ENCODE measurements around the gene THBS1.

THBS1 gene

DNA sequence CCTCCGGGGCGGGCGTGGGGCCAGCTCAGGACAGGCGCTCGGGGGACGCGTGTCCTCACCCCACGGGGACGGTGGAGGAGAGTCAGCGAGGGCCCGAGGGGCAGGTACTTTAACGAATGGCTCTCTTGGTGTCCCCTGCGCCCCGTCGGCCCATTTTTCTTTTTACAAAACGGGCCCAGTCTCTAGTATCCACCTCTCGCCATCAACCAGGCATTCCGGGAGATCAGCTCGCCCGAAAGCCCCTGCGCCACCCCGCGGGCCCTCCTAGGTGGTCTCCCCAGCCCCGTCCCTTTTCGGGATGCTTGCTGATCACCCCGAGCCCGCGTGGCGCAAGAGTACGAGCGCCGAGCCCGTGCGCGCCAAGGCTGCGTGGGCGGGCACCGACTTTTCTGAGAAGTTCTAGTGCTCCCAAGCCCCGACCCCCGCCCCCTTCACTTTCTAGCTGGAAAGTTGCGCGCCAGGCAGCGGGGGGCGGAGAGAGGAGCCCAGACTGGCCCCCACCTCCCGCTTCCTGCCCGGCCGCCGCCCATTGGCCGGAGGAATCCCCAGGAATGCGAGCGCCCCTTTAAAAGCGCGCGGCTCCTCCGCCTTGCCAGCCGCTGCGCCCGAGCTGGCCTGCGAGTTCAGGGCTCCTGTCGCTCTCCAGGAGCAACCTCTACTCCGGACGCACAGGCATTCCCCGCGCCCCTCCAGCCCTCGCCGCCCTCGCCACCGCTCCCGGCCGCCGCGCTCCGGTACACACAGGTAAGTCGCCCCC is at the start of gene THBS1:
TSS of gene THBS1 (plus strand) at position 595 of the 757 bp plus-strand sequence. CDS start 779 bp downstream, outside the sequence.
- no peak for DNase-seq

DNA sequence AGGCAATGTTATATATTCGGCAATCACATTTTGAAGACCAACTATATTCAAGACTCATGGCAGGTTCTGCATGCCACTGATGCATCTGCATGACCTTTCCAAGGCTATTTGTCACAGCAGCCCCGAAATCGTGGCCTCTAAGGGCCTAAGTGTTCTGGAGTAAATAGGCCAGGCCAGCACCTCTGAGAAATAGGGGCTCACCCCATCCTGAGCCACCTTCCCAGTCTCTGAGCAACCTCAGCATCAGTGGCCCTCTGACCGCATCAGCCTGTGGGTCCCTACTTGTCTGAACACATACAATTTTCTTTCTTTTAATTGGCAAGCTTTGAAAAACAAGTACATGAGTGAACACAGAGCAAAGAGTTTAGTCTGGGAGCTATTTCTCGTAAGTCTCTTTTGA is 45.9 kb upstream of the THBS1 start:
- no peak for DNase-seq

DNA sequence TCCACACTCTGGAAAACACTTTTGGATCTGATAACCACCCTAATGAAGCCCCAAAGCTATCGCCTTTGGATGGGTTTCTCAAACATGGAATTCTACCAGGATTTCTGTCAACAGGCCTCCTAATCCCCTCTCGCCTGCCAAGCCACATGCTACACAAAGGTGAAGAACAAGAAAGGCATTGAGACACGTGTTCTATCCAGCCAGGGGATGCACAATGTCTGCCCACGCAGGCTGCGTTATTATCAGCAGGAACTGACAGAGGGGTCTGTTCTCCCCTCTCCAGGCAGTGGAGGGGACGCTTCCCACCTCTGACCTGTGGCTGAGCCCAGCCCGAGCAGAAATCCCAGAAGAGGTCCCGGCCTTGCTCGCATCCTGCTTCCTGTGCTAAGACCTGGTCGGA is 45.4 kb upstream of the THBS1 start:
- DNase-seq: no peak

DNA sequence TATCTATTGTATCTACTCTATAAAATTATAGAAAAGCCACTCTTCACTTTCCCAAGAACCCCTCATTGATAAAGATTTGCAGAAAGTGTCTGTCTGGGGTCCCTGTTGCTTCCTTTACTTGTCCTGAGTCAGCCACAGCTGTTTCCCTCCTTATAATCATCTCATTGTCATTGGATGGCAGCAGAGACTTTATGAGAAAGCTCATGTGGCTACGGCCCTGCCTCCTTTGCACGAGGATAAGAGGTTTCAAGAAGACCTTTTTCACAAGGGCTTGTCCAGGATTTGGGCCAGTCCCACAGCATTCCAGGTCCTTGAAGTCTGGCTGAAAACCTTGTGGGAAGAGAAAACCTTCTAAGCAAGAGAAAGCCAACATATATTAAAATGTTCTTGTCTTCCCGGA is 41.9 kb upstream of the THBS1 start:
- no peak for DNase-seq

DNA sequence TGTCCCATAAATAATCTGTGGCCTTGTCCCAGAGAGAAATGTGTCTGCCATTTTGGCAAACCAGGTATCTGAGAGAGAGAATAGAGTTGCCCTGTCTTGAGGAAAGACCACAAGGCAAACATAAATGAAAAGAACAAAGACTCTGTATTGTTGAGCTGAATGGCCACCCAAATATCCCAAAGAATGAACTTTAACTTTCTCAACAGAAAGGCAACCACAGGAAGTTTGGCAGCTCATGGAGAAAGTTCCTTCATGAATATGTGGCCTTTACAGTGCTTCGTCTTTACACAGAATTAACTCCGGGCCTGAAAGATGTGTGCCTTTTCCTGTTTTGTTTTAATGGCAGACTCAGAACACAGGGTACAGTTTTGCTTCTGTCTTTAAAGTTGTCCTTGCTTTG is 41.4 kb upstream of the THBS1 start:
- DNase-seq: no peak

DNA sequence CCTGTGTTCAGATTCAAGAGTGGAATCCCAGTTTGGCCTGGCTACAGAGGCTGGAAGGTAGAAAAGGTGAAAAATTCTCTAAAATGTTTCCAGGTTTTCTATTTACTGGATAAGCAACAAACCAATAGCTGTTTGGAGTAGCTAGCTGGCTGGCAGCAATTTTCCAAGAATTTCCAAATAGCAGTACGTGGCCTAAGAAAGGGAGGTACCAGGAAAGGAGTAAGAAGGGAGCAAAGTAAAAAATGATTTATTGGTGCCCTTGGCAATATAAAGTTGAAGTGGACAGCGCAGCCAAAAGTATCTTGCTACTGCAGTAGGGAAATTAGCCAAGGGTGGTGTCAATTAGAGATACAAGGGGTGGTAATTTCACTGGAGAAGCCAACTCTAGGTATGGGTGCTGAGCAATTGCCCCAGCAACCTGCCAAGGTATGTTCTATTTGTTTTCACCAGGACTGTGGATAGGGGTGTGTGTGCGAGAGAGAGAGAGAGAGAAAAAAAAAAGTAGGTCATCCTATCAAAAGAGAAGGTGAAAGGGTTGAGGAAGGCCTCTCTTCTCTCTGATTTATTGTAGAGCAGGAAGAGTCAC is 40.8 kb upstream of the THBS1 start:
- no peak for DNase-seq

DNA sequence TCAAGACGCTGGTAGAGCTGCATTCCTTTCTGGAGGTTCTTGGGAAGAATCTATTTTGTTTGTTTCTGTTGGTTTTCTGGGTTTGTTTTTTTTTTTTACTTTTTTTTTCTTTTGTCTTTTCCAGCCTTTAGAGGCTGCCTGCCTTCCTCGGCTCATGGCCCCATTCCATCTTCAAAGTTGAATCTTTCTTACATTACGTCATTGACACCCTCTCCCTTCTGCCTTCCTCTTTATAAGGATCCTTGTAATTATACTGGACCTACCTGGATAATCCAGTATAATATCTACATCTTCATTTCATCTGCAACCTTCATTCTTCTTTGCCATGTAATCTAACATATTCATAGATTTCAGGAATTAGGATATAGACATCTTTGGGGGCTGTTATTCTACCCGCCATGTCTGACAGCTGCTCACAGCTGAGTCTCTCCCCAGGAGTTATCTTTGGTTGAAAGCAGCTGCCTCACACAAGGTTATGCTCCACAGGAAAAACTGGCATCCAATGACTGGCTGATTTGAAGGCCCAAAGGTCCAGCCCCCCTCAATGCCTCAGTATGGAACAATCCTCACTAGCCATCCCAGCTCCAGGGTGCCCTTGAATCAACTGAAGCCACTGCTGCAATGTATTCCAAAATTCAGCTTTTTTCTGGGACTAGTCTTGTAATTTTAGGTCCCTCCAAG is 38.4 kb upstream of the THBS1 start:
- DNase-seq: no peak

DNA sequence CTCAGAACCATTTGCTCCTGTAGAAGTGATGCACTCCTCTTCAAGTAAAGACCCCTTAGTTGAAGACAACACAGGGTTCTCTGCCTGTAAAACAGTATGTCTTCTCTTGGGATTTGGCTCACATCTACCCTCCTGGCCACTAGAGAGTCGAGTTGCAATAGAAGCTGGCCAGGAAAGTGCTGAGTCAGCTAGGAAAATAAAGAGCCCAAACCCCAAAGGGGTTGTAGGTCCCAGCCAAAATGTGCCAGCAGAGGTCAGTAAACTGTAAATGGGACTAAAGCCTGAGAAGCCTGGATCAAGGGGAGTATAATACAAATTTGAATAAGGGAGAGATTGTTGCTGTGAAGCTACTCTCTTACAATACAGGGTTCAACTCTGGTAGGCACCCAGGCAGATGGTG is 37.2 kb upstream of the THBS1 start:
- DNase-seq: no peak

DNA sequence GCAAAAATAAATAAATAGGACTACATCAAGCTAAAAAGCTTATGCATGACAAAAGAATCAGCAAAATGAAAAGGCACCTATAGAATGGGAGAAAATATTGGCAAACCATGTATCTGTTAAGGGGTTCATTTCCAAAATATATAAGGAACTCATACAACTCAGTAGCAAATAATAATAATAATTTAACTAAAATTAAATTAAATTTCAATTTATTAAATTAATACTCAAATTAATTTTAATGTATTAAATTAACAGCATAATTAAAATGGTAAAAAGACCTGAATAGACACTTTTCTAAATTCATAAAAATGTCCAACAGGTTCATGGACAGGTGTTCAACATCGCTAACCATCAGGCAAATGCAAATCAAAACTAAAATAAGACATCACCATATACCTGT is 34.0 kb upstream of the THBS1 start:
- DNase-seq: no peak

DNA sequence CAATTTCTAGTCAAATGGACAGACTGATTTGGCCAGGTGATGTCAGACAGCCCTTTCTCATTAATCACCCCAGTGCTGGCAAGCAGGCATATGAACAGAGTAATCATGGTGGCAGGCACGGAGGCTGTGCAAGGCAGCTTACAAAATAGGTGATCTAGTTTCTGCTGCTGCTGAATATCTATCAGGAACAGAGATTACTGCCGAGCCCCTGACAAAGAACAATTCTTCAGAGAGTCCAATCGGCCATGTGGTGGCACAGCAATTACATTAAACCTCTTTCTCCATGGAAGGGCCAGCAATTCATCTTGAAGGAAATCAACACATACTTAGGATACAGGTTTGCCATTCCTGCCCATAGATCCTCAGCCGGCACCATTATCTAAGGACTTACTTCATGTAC is 32.3 kb upstream of the THBS1 start:
- no peak for DNase-seq

DNA sequence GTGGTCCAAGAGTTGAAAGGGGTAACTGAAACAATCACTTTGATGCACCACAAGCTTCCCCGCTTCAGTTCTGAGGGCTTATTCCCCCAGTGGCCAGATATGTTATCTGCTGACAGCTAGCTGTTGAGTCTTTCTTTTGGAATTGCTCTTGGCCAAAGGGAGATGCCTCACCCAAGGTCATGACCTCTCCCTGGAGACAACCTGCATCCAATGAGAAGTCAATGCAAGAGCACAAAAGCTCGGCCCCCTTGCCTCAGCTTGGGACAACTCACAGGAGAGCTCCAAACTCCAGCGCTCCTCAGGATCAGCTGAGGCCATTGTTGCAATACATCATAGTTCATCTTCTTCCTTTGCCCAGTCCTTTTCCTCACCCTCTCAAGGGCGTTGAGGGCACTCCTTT is 31.0 kb upstream of the THBS1 start:
- no peak for DNase-seq

DNA sequence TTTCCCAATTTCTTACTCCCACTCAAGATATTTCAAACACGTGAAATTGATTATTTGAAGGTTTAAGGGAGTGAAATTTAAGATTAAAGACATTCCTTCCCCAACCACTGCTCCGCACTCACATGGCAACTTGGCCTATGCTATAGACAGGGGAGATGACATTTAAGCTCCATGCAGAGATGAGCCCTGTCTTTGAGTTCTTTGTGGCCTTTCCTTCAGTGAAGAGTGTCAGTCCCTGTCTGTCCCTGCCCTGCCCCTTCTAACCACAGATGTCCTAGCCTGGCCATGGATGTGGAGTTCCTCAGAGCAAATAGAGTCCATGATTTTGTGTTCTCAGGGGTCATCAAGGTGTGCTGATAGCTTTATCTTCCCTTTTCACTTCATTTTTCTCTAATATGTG is 29.4 kb upstream of the THBS1 start:
- no peak for DNase-seq

DNA sequence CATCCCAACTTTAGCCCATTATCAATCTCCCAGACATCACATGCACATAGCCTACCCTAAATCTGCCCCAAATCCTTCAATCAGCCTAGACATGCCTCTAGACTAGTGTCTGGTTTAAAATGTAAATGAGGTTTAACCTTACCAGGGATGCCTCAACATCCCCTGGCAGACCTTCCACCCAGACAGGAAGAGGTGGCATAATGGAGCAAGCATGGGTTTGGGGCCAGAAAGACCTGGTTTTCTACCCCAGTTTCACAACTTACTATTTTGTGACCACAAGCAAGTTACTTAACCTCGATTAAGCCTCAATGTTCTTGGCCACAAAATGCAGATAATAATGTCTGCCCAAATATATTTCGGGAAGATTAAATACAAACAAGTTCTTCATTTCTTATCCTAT is 28.3 kb upstream of the THBS1 start:
- DNase-seq: no peak

DNA sequence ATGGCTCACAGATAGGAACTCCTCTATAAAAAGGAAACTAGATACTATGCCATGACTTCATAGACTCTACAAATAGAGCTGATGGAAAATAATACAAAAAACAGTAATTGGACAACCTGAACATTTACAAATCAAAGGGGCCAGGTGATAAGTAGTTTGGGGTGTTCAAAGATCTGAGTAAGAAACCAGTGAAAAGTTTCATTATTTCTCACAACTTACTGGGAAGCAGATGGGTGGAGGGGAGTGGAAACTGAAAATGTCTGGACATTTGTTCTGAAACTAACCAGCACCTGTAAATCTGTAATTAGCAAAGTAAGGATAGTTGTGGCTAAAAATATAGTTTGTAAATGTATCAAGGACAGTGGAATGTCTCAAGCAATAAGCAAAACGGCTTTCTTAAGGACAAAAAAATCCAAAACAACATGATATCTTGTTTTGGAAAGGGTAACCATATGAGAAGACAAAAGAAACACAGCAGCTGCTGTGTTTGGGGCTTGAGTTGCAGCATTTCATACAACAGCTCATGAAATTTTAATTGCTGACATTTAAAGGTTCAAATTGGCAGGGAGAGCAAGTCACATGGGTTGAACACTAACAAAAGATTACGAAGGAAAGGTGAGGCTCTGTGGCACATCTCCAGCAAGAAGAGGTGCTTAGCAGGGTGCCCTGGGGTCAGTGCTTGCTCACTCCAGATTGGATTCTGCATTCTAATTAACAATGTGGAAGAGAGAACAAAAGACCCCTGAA is 26.8 kb upstream of the THBS1 start:
- no peak for DNase-seq

DNA sequence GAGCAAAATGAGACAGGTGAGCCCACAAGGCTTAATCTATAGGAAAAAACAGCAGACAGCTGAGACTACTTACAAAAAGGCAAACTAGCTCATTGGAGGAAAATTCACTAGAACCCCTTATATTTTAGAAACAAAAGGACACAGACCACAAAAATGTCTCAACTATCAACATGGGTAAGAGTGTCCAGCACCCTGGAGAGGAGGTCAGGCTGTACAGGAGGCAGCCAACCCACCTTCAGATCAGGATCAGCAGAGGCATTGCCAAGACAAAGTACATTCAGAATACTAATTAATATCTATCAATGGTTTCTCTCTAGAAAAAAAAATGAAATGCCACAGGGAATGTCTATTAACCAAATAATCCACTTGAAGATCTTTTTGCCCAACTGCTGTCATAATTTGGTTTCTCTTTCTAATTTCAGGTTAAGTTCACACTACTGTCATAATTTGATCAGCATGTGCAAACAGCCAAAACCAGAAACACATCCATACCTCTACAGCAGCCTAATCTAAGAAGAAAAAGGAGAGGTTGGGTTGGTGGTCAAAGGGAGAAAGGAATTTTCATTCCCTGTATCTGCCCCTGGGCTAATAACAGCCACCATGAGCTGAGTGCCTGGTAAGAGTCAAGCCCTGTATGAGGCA is 26.0 kb upstream of the THBS1 start:
- DNase-seq: no peak

DNA sequence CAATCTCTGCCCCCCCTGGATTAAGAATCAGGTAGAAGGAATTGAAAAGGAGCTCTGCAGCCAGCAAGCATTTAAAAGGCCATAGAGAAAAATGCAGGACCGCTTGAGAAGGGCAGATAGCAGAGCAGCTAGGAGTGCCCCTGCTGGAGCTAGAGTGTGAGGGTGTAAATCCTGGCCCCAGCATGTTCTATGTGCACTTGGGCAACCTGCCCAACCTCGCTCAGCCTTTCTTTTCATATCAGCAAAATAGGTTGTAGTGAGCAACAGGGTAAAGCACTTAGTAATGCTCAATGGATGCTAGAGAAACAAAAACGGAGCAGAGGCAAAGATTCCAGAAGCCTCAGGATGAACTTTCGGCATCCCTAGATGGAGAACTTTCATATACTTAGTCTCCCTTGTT is 25.0 kb upstream of the THBS1 start:
- DNase-seq: no peak

DNA sequence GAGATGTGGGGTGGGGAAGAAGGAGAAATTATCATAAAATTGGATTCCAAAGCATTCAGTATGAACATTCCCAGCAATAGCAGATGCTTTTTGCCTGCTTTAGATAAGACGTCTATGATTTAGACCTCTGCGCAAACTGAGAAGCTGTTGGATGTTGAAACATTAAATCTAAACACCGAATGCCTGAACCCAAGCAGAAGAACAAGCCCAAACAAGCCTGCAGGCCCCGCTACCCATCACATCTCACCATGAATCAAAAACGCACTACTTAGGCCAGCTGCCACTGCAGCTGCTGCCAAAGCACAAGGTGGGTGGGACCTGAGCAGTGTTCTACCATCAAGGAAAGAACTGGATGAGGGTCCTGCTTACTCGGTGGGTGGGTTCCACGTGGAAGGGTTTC is 24.4 kb upstream of the THBS1 start:
- DNase-seq: no peak

DNA sequence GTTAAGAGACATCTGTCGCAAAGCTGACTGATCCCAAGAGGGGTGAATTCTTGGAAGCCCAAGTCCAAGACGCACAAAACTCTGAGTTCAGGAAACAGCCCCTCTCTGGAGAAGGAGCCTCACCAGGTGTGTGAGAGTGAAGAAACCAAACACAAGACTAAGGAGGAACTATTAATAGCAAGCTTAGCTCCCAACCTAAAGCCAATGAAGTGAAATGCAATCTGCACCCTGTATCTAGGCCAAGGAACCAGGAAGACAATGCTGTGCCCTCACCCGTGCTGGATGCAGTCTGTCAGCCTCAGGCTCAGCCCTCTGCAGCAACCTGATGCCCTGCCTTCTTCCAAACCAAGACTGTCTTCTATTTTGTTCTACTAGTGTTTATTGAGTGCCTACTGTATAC is 22.5 kb upstream of the THBS1 start:
- DNase-seq: no peak

DNA sequence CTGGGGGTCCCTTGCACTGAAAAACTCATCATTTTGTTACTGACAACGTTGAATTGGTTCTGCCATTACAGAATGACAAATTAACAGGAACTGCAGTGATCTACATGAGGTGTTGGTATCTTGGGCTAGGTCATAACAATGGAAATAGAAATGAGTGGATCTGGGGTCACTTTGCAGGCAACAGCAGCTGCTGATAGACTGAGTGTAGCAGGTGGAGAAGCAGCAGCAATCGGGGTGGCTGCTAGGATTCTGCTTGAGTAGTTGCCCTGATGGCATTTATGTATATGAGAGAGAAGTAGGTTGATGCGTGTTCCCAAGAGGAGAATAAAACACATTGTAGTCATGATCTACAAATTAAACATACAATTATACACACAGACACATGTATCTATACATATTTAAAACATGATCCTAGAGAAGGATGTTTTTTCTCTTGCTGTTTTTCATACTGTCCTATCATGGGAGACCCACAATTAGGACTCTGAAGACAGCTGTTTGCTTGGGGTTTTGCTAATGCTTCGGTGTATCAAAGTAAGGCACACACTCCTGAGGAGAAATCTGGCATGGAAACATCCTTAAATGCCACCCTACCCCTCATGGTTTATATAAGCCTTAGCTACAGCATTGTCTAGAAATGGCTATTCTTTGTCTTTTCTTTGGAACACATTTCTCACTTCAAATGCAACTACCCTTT is 15.8 kb upstream of the THBS1 start:
- DNase-seq: no peak

DNA sequence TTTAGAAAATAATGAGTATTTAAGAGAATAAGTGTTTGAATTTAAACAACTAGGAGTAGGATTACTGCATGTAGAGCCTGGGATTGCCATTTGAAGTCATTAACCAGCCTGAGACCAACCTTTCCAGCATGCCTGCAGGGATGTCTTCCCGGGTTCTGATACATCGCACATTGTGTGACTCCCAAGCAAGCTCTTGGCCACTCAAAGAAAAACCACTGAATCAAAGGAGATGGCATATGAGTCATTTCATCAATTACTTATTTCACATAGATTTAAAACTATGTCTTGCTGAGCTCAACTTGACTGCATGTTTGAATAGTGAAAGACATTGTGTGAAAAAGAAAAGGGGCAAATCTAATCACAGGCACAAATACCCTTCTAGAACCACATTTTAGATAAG is 15.0 kb upstream of the THBS1 start:
- no peak for DNase-seq

DNA sequence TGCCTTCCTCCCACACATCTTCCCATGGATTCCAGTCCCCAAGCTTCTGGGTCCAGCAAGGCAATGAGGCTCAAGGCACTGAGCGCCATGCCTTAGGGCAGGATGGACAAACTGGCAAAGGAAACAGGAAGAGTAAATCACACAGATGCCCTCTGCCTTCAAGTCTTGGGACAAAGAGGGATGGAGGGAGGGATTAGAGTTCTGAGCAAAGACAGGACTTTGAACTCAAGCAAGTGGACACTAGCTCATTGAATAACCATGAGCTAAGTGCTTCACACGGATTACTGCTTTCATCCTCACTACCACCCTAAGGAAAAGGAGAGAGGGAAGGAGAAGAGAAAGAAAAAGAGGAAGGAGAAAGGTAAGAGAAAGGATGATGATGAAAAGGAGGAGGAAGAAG is 7.6 kb upstream of the THBS1 start:
- no peak for DNase-seq

DNA sequence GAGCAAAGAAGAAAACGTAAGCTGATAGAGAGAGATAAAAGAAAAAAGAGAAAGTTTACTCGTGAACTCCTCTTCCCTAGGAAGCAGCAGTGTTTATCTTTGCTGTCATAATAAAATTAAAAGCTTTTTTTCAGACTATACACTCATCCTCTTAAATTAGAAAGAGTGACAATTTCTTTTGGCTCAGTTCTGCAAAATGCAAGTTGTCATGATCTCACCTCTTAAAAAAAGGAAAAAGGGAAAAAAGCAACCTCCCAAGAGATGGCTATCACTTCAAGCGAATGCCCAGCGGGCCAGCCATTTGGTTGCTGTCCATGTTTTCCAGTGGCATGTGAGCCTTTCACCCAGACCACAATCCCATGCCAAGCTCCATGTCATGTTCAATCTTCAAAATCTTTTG is 7.0 kb upstream of the THBS1 start:
- DNase-seq: no peak

DNA sequence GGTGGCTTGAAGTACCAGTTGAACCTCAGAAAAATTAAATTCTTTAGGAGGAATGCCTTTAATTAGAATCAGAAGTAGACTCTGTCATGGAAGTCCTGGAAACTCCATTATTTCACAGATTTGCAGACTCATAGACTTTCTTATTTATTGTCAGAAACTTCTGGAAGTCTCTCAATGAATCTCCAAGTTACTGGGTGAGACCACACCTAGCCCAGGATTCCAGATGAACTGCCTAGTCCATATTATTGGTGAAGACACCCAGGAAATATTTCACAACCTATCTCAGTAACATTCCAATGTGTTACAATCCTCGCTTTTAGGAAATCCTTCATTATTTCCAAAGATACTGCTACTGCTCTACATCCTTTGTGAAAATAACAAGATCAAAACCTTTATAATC is 6.5 kb upstream of the THBS1 start:
- DNase-seq: no peak

All from NCI-H187 treated with DMSO at 0.1 percent for 48 hours (cell line).